ENCODE measurements around the gene TMEM117.

TMEM117 gene

DNA sequence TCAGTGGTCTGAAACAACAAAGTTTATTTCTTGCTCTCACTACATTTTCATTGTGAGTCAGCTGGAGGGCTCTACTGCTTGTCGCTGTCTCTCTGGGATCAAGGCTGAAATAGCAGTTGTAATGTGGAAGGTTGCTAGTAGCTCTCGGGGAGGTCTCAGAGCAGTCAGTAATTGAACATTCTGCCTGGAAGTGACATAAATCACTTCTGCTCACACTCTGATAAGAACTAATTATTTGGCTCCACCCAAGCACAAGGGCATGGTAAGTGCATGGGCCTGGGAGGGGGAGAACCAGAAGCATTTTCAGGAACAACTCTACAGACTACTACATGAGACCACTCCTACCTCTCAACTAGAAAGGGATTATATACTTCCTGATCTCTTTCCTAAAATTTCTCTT is 128.2 kb downstream of the TMEM117 start:
- no peaks in the 10 kb centered on the region for H3K36me3 ChIP-seq (ENCODE audit: control insufficient read depth, insufficient read depth, low read length)
- no peaks in the 10 kb centered on the region for H3K27me3 ChIP-seq (ENCODE audit: control insufficient read depth, insufficient read depth, low read length)
- no peak overlapping the region for H3K9ac ChIP-seq (ENCODE audit: low read depth, low read length)
- no peak overlapping the region for H3K27ac ChIP-seq (ENCODE audit: low read depth, low read length)
- H3K4me3 ChIP-seq (ENCODE audit: low read depth, low read length): no peak overlapping the region
- H3K4me1 ChIP-seq (ENCODE audit: control insufficient read depth, insufficient read depth, low read length): no peaks in the 10 kb centered on the region
- peaks cover 4% of the 10 kb centered on the region; the same call in 1 of the 2 replicates for H3K9me3 ChIP-seq (ENCODE audit: control insufficient read depth, insufficient read depth, low read length)

DNA sequence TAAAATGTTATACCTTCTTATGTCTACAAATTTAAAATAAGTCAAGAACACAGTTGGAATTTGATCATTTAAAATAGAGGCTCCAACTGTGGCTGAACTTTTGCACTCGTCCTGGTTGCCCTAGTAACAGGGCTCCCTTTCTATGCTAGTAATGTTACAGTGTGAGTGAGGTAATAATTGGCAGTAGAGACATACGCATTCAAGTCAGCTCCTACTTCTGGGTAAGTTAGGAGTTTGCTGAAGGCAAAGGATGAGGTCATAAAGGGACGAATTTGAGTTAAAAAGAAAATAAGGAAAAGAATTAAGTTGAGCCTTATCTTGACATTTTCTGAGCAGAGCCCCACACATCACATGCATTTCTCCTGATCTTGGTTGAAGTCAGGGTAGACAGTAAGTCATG is 129.1 kb downstream of the TMEM117 start:
- H3K27me3 ChIP-seq (ENCODE audit: control insufficient read depth, insufficient read depth, low read length): no peaks in the 10 kb centered on the region
- no peak overlapping the region for H3K27ac ChIP-seq (ENCODE audit: low read depth, low read length)
- no peak overlapping the region for H3K4me3 ChIP-seq (ENCODE audit: low read depth, low read length)
- no peak overlapping the region for H3K9ac ChIP-seq (ENCODE audit: low read depth, low read length)
- H3K4me1 ChIP-seq (ENCODE audit: control insufficient read depth, insufficient read depth, low read length): no peaks in the 10 kb centered on the region
- no peaks in the 10 kb centered on the region for H3K36me3 ChIP-seq (ENCODE audit: control insufficient read depth, insufficient read depth, low read length)
- peaks cover 4% of the 10 kb centered on the region; the same call in 1 of the 2 replicates for H3K9me3 ChIP-seq (ENCODE audit: control insufficient read depth, insufficient read depth, low read length)

DNA sequence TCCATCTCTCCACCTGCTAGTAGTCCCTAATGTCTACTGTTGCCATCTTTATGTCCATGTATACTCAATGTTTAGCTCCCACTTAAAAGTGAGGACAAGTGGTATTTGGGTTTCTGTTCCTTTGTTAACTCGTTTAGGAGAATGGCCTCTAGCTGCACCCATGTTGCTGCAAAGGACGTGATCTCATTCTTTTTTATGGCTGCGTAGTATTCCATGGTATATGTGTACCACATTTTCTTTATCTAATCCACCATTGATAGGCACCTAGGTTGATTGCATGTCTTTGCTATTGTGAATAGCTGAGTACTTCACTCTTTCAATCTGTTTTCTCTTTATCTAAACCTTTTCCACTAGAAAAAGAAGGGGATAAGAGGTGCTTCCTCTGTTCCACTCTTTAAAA is 130.0 kb downstream of the TMEM117 start:
- H3K9me3 ChIP-seq (ENCODE audit: control insufficient read depth, insufficient read depth, low read length): peaks cover 4% of the 10 kb centered on the region; the same call in 1 of the 2 replicates
- no peak overlapping the region for H3K9ac ChIP-seq (ENCODE audit: low read depth, low read length)
- no peaks in the 10 kb centered on the region for H3K27me3 ChIP-seq (ENCODE audit: control insufficient read depth, insufficient read depth, low read length)
- no peak overlapping the region for H3K27ac ChIP-seq (ENCODE audit: low read depth, low read length)
- H3K36me3 ChIP-seq (ENCODE audit: control insufficient read depth, insufficient read depth, low read length): no peaks in the 10 kb centered on the region
- no peak overlapping the region for H3K4me3 ChIP-seq (ENCODE audit: low read depth, low read length)
- no peaks in the 10 kb centered on the region for H3K4me1 ChIP-seq (ENCODE audit: control insufficient read depth, insufficient read depth, low read length)

DNA sequence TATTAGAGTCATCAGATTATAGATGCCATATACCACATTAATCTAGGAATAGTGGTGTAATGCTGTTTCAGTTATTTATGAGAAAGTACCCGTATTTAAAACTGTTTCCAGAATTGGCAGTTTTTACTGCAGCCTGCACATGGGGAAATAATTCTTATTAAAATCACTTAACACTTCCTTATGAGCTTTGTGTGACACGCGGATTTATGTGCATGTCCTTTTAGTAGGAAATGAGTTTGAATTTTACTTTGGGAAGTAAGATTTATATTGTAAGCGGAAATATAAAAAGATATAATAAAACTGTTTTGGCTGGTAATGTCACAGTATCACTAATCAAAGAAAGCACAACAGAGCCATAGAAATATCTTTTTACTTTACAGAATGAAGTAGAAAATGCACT is 132.9 kb downstream of the TMEM117 start:
- no peak overlapping the region for H3K4me3 ChIP-seq (ENCODE audit: low read depth, low read length)
- H3K27ac ChIP-seq (ENCODE audit: low read depth, low read length): no peak overlapping the region
- no peaks in the 10 kb centered on the region for H3K36me3 ChIP-seq (ENCODE audit: control insufficient read depth, insufficient read depth, low read length)
- peaks cover 4% of the 10 kb centered on the region; the same call in 1 of the 2 replicates for H3K9me3 ChIP-seq (ENCODE audit: control insufficient read depth, insufficient read depth, low read length)
- H3K4me1 ChIP-seq (ENCODE audit: control insufficient read depth, insufficient read depth, low read length): peaks cover 10% of the 10 kb centered on the region; the same call in 1 of the 2 replicates
- no peak overlapping the region for H3K9ac ChIP-seq (ENCODE audit: low read depth, low read length)
- no peaks in the 10 kb centered on the region for H3K27me3 ChIP-seq (ENCODE audit: control insufficient read depth, insufficient read depth, low read length)

DNA sequence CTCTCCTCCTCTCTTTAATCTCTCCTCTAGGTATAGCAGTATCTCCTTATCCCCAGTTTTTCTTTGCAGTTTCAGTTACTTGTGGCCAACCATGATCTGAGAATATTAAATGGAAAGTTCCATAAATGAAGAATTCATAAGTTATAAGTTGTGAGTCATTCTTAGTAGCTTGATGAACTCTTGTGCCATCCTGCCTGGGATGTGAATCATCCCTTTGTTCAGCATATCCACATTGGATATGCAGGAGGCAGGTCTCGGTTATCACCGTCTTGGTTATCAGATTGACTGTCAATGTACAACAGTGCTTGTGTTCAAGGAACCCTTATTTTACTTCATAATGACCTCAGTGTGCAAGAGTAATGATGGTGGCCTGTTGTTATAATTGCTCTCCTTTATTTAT is 134.0 kb downstream of the TMEM117 start:
- H3K9me3 ChIP-seq (ENCODE audit: control insufficient read depth, insufficient read depth, low read length): peaks cover 4% of the 10 kb centered on the region; the same call in 1 of the 2 replicates
- no peaks in the 10 kb centered on the region for H3K36me3 ChIP-seq (ENCODE audit: control insufficient read depth, insufficient read depth, low read length)
- no peaks in the 10 kb centered on the region for H3K27me3 ChIP-seq (ENCODE audit: control insufficient read depth, insufficient read depth, low read length)
- no peak overlapping the region for H3K27ac ChIP-seq (ENCODE audit: low read depth, low read length)
- no peak overlapping the region for H3K4me3 ChIP-seq (ENCODE audit: low read depth, low read length)
- peaks cover 10% of the 10 kb centered on the region; the same call in 1 of the 2 replicates for H3K4me1 ChIP-seq (ENCODE audit: control insufficient read depth, insufficient read depth, low read length)
- H3K9ac ChIP-seq (ENCODE audit: low read depth, low read length): no peak overlapping the region

DNA sequence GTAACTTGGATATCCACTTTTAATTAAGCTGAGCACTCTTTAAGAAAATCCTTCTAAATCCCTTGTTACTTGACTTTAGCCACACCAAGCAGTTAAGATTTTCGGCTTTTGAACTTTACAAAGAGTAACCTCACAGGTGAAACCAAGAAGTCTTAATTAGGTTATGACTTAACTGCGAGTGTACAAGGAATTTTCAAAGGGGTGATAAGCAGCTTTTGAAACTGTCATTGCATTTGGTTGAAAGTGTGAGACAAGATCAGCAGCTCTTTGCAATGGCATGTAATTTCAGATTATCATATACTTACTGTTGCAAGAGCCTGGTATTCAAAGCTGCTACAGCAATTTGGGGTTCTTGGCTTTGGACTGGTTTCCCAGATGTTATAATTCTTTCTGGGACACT is 137.5 kb downstream of the TMEM117 start:
- peaks cover 20% of the 10 kb centered on the region; the same call in 1 of the 2 replicates for H3K9me3 ChIP-seq (ENCODE audit: control insufficient read depth, insufficient read depth, low read length)
- H3K27ac ChIP-seq (ENCODE audit: low read depth, low read length): no peak overlapping the region
- no peaks in the 10 kb centered on the region for H3K27me3 ChIP-seq (ENCODE audit: control insufficient read depth, insufficient read depth, low read length)
- no peak overlapping the region for H3K9ac ChIP-seq (ENCODE audit: low read depth, low read length)
- no peak overlapping the region for H3K4me3 ChIP-seq (ENCODE audit: low read depth, low read length)
- no peaks in the 10 kb centered on the region for H3K36me3 ChIP-seq (ENCODE audit: control insufficient read depth, insufficient read depth, low read length)
- peaks cover 10% of the 10 kb centered on the region; the same call in 1 of the 2 replicates for H3K4me1 ChIP-seq (ENCODE audit: control insufficient read depth, insufficient read depth, low read length)

DNA sequence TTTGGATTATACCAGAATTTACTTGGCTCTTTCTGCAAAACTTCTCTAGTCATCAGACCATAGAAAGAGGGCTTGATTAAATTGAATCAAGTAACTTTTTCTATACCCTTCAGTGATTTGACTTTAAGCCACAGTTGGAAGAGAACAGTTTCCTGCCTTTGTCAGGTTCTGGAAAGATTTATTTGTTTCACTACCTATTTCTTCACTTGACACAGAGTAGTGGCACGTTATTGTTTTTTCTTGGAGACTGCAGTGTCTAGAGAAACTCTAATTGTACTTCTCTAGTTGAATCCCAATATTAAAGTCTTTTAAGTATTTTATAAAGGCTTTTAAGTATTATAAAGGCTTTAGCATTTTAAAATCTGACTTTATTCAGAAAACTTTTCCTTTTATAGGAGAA is 138.1 kb downstream of the TMEM117 start:
- Histone ChIP-seq H3K27ac (ENCODE audit: low read depth, low read length) (no peak overlapping the region), H3K4me3 (ENCODE audit: low read depth, low read length) (no peak overlapping the region), H3K9me3 (ENCODE audit: control insufficient read depth, insufficient read depth, low read length) (peaks cover 26% of the 10 kb centered on the region; the same call in 1 of the 2 replicates), H3K36me3 (ENCODE audit: control insufficient read depth, insufficient read depth, low read length) (no peaks in the 10 kb centered on the region), H3K9ac (ENCODE audit: low read depth, low read length) (no peak overlapping the region), H3K4me1 (ENCODE audit: control insufficient read depth, insufficient read depth, low read length) (peaks cover 10% of the 10 kb centered on the region; the same call in 1 of the 2 replicates), H3K27me3 (ENCODE audit: control insufficient read depth, insufficient read depth, low read length) (no peaks in the 10 kb centered on the region)

DNA sequence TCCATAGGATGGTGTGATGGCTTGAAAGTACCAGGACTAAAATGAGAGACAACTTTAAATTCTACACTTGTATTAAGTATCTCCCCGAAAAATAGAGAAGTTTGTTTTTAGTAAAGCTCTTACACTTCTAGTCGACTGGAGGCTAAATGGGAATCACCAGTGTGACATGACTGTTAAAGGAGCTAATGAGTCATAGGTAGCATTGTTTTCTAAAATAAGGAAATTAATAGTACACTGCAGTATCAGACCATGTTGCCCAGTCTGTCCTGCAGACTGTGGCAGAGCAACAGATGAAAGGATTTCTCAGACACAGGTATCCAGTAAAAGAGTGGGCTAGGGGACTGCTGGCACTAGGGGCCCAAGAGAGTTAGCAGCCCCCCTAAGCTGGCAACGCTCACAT is 140.1 kb downstream of the TMEM117 start:
- no peaks in the 10 kb centered on the region for H3K36me3 ChIP-seq (ENCODE audit: control insufficient read depth, insufficient read depth, low read length)
- no peak overlapping the region for H3K4me3 ChIP-seq (ENCODE audit: low read depth, low read length)
- peaks cover 10% of the 10 kb centered on the region; the same call in 1 of the 2 replicates for H3K4me1 ChIP-seq (ENCODE audit: control insufficient read depth, insufficient read depth, low read length)
- H3K27ac ChIP-seq (ENCODE audit: low read depth, low read length): no peak overlapping the region
- peaks cover 38% of the 10 kb centered on the region for H3K9me3 ChIP-seq (ENCODE audit: control insufficient read depth, insufficient read depth, low read length)
- H3K27me3 ChIP-seq (ENCODE audit: control insufficient read depth, insufficient read depth, low read length): no peaks in the 10 kb centered on the region
- no peak overlapping the region for H3K9ac ChIP-seq (ENCODE audit: low read depth, low read length)

DNA sequence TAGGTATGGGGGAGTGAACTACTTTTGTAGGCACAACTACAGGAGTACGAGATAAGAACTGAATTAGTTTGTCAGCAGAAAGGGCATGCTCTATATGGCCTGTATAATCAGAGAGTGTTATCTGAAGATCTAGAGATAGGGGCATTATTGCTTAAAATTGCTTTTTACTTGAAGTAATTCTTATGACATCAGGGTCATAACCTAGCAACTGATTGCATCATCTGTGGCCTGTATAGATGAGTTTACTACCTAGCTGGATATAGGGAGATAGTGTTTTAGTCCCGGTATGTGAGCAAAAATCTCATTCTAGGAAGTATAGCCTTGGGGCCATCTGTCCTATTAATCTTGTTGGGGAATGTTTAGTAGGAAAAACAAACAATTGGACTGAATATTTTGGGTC is 142.7 kb downstream of the TMEM117 start:
- H3K9ac ChIP-seq (ENCODE audit: low read depth, low read length): no peak overlapping the region
- no peak overlapping the region for H3K4me3 ChIP-seq (ENCODE audit: low read depth, low read length)
- no peaks in the 10 kb centered on the region for H3K36me3 ChIP-seq (ENCODE audit: control insufficient read depth, insufficient read depth, low read length)
- peaks cover 42% of the 10 kb centered on the region for H3K9me3 ChIP-seq (ENCODE audit: control insufficient read depth, insufficient read depth, low read length)
- H3K27me3 ChIP-seq (ENCODE audit: control insufficient read depth, insufficient read depth, low read length): no peaks in the 10 kb centered on the region
- H3K27ac ChIP-seq (ENCODE audit: low read depth, low read length): no peak overlapping the region
- H3K4me1 ChIP-seq (ENCODE audit: control insufficient read depth, insufficient read depth, low read length): 0 out of 2 replicates have a peak, but pooled peaks cover 1% of the 10 kb centered on the region

DNA sequence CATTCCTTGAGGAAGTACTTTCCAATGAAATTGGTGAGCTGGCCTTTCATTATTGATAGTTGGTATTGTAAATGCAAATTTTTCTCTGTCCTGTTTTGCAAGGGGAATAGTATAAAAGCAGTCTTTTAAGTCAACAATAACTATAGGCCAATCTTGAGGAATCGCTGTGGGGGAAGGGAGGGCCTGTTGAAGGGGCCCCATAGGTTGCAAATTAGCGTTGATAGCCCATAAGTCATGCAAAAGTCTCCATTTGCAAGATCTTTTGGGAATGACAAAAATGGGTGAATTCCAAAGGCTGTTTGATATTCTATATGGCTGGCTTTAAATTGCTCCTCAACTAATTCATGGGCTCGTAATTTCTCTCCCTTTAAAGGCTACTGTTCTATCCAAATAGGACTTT is 143.6 kb downstream of the TMEM117 start:
- no peaks in the 10 kb centered on the region for H3K36me3 ChIP-seq (ENCODE audit: control insufficient read depth, insufficient read depth, low read length)
- no peak overlapping the region for H3K27ac ChIP-seq (ENCODE audit: low read depth, low read length)
- no peaks in the 10 kb centered on the region for H3K27me3 ChIP-seq (ENCODE audit: control insufficient read depth, insufficient read depth, low read length)
- no peak overlapping the region for H3K9ac ChIP-seq (ENCODE audit: low read depth, low read length)
- H3K4me1 ChIP-seq (ENCODE audit: control insufficient read depth, insufficient read depth, low read length): no peaks in the 10 kb centered on the region; the same call in 1 of the 2 replicates
- H3K4me3 ChIP-seq (ENCODE audit: low read depth, low read length): no peak overlapping the region
- H3K9me3 ChIP-seq (ENCODE audit: control insufficient read depth, insufficient read depth, low read length): peaks cover 42% of the 10 kb centered on the region

DNA sequence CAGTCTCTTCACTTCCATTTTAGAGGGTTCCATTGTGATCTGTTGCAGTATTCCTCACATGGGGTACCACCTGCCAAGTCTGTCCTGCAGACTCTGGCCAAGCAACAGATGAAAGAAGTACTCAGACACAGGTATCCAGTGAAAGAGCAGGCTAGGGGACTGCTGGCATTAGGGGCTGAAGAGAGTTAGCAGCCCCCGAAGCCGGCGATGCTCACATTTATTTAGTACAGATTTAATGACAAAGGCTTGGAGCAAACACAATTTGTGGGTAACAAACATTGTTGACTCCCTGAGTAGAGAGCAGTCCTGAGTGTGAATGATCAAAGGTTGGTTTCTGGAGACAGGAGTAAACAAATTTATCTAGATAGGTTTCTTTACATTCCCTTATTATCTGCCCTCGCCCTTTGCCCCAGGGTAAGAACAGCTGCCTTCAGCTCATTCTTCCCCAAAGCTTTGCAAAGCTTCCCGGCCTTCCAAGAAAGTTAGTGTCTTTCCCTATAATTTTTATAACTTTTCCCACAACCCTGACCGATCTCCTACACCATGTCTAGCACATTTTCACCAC is 144.8 kb downstream of the TMEM117 start:
- Histone ChIP-seq H3K27me3 (ENCODE audit: control insufficient read depth, insufficient read depth, low read length) (no peaks in the 10 kb centered on the region), H3K4me1 (ENCODE audit: control insufficient read depth, insufficient read depth, low read length) (peaks cover 5% of the 10 kb centered on the region; the same call in 1 of the 2 replicates), H3K9me3 (ENCODE audit: control insufficient read depth, insufficient read depth, low read length) (peaks cover 41% of the 10 kb centered on the region), H3K27ac (ENCODE audit: low read depth, low read length) (no peak overlapping the region), H3K4me3 (ENCODE audit: low read depth, low read length) (no peak overlapping the region), H3K9ac (ENCODE audit: low read depth, low read length) (no peak overlapping the region), H3K36me3 (ENCODE audit: control insufficient read depth, insufficient read depth, low read length) (no peaks in the 10 kb centered on the region)

All from HUES48 (cell line).